Measurements from ENCODE around the gene GSG1. TPM values are rescaled to one million over a fixed set of nuclear protein-coding genes. Genes with fewer than 3 reads are reported as not detected.
"Not testable (repeated sequence)": the region's sequence is repeated elsewhere in the genome, so short reads cannot be mapped to it uniquely, and the experiment has no call there.

Gene GSG1
- total RNA-seq, 5 donors from 2014 or later (not counting 1 experiment from before 2014, with no cell fraction given), result not detected

DNA sequence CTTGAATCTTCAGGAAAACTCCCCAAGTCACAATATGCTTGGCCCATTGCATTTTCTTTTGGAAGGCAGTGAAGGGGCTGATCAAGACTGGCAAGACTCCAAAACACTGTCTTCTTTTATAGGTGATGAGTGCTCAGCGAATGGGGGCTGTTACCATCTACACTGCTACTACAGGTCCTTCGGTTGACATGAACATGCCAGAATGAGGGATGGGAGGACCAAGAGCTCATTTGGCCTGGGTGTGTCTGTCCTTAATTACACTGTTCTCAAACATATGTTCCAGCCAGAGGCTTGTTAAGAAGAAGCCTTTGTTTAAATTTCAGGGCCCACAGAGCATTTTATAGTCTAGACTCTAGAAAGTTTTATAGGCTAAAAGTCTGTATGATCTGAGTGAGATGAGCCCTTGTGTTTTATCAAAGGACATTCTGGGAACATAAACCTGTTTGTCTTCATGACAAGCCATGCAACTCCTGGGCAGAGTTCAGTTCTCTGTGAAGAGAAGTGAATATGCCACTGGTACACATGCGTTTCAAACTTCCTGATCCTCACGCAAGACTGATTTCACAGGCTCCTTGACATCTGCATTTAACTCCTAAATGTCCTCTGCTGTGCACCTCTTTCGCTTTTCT lies 64.0 kb downstream of the GSG1 start:
- H3K27me3 Mint-ChIP-seq, result peaks cover 3 to 5% of the 10 kb centered on the region in 2 donors
- peaks cover 0 to 6% (median 5%) of the 10 kb centered on the region in 3 donors for H3K4me1 Mint-ChIP-seq
- H3K4me3 Mint-ChIP-seq, result no peak overlapping the region
- no peak overlapping the region for H3K27ac ChIP-seq (ENCODE audit: low read length)
- WGBS (ENCODE audit: insufficient coverage), result 20% methylated on average over 1 of the region's 5 CpGs
- H3K27me3 ChIP-seq (replicated peaks in 1 of 2; ENCODE audit: control insufficient read depth in 2 of 2, extremely low read depth in 1 of 2, insufficient read depth in 2 of 2, low read length in 1 of 2), result peaks cover 0 to 4% of the 10 kb centered on the region in 2 experiments
- peaks cover 0 to 6% of the 10 kb centered on the region in 2 experiments for H3K4me1 ChIP-seq (ENCODE audit: control insufficient read depth in 1 of 2, extremely low read depth in 1 of 2, insufficient read depth in 2 of 2, low read length in 2 of 2)
- no peaks in the 10 kb centered on the region for H3K36me3 ChIP-seq (ENCODE audit: control insufficient read depth in 2 of 2, extremely low read depth in 1 of 2, insufficient read depth in 1 of 2, low read length in 1 of 2)
- no peaks in the 10 kb centered on the region for H3K9me3 ChIP-seq
- H3K36me3 Mint-ChIP-seq, result no peaks in the 10 kb centered on the region
- H3K4me3 ChIP-seq (ENCODE audit: control insufficient read depth in 1 of 2, extremely low read depth in 1 of 2, low read length in 1 of 2), result no peak overlapping the region
- ChIA-PET CTCF (interaction anchor here in 1 of 2 donors (1.1 kb wide), 1 partner anchor 55 kb away, joined by 5 read pairs; no protein-coding TSS in a partner anchor), POLR2A (no interaction called here)
- ATAC-seq (replicated peaks in 1 of 4), result no peak
- DNase-seq, result no peak
- no peaks in the 10 kb centered on the region for H3K9me3 Mint-ChIP-seq
- H3K27ac Mint-ChIP-seq, result no peak overlapping the region

DNA sequence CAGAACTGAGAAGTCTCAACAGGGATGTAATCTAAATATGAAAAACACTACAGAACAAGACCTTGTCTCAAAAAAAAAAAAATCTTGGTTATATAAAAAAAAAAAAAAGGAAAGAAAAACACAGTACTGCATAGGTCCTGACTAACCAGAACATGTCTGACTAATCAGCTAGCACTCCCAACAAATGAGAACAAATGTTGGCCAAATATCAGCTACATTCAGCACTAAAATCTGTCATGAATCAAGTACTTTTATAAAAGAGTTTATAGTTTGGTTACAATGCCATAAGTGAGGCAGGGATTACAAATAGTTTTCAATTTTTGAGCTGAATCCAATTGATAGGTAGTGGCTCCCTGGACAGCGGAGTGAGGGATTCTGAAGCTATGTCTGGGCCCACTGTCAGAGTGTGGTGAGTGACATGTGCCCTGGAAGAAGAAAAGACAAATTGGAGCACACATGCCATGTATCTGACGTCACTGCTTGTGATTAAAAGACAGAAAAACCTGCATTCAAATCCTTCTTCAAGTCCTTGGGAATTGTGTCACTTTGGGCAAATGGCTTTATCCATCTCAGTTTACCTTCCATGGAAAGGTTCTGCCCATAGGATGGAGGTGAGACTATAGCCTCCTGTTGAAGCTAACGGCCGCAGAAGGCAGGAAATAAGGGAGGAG lies 64.8 kb downstream of the GSG1 start:
- ChIA-PET CTCF (interaction anchor here in 1 of 2 donors (0.6 to 1.1 kb wide), 2 partner anchors 25 to 55 kb away, joined by 3 to 5 read pairs; no protein-coding TSS in a partner anchor), POLR2A (no interaction called here)
- Histone ChIP-seq H3K4me1 (ENCODE audit: control insufficient read depth in 1 of 2, extremely low read depth in 1 of 2, insufficient read depth in 2 of 2, low read length in 2 of 2) (no peaks in the 10 kb centered on the region), H3K4me3 (ENCODE audit: control insufficient read depth in 1 of 2, extremely low read depth in 1 of 2, low read length in 1 of 2) (no peak overlapping the region), H3K36me3 (ENCODE audit: control insufficient read depth in 2 of 2, extremely low read depth in 1 of 2, insufficient read depth in 1 of 2, low read length in 1 of 2) (no peaks in the 10 kb centered on the region), H3K27me3 (replicated peaks in 1 of 2; ENCODE audit: control insufficient read depth in 2 of 2, extremely low read depth in 1 of 2, insufficient read depth in 2 of 2, low read length in 1 of 2) (peaks cover 0 to 4% of the 10 kb centered on the region in 2 experiments), H3K27ac (ENCODE audit: low read length) (no peak overlapping the region), H3K9me3 (no peaks in the 10 kb centered on the region)
- no peaks in the 10 kb centered on the region for H3K4me1 Mint-ChIP-seq
- no peaks in the 10 kb centered on the region for H3K9me3 Mint-ChIP-seq
- no peak overlapping the region for H3K27ac Mint-ChIP-seq
- WGBS (ENCODE audit: insufficient coverage), result 84% methylated on average over 4 of the region's 4 CpGs
- H3K4me3 Mint-ChIP-seq, result no peak overlapping the region
- H3K36me3 Mint-ChIP-seq, result no peaks in the 10 kb centered on the region
- DNase-seq (no peak), ATAC-seq (replicated peaks in 1 of 4) (no peak)
- peaks cover 3 to 5% of the 10 kb centered on the region in 2 donors for H3K27me3 Mint-ChIP-seq

DNA sequence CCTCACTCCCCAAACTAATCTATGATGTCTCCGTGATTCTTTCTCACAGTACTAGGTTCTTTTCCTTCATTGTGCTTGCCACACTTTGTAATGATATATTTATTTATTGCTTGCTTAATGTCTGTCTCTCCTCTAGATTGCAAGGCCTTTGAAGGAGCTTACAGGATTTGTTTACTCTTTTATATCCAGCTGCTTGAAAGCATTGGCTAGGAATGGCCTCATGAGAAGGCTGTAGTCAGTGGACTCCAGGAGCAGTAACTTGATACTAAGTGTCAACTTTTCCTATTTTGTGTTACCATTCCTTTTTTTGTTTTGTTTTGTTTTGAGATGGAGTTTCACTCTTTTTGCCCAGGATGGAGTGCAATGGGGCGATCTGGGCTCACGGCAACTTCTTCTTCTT lies 66.6 kb downstream of the GSG1 start:
- no peak overlapping the region for H3K4me3 ChIP-seq (ENCODE audit: control insufficient read depth in 1 of 2, extremely low read depth in 1 of 2, low read length in 1 of 2)
- H3K27ac ChIP-seq (ENCODE audit: low read length), result no peak overlapping the region
- H3K4me1 ChIP-seq (ENCODE audit: control insufficient read depth in 1 of 2, extremely low read depth in 1 of 2, insufficient read depth in 2 of 2, low read length in 2 of 2), result no peaks in the 10 kb centered on the region
- H3K4me1 Mint-ChIP-seq, result no peaks in the 10 kb centered on the region
- DNase-seq (no peak), ATAC-seq (replicated peaks in 1 of 4) (no peak)
- CTCF ChIA-PET, result interaction anchor here in 1 of 2 donors (0.7 kb wide), 1 partner anchor 1148 kb away, joined by 3 read pairs; no protein-coding TSS in a partner anchor
- no peaks in the 10 kb centered on the region for H3K9me3 ChIP-seq
- no peak overlapping the region for H3K4me3 Mint-ChIP-seq
- 90% methylated on average over 2 of the region's 3 CpGs for WGBS (ENCODE audit: insufficient coverage)
- H3K27me3 ChIP-seq (replicated peaks in 1 of 2; ENCODE audit: control insufficient read depth in 2 of 2, extremely low read depth in 1 of 2, insufficient read depth in 2 of 2, low read length in 1 of 2), result peaks cover 0 to 2% of the 10 kb centered on the region in 2 experiments
- no peak overlapping the region for H3K27ac Mint-ChIP-seq
- no peaks in the 10 kb centered on the region for H3K9me3 Mint-ChIP-seq
- H3K27me3 Mint-ChIP-seq, result no peaks in the 10 kb centered on the region
- H3K36me3 ChIP-seq (ENCODE audit: control insufficient read depth in 2 of 2, extremely low read depth in 1 of 2, insufficient read depth in 1 of 2, low read length in 1 of 2), result no peaks in the 10 kb centered on the region
- POLR2A ChIA-PET, result no interaction called here
- no peaks in the 10 kb centered on the region for H3K36me3 Mint-ChIP-seq

DNA sequence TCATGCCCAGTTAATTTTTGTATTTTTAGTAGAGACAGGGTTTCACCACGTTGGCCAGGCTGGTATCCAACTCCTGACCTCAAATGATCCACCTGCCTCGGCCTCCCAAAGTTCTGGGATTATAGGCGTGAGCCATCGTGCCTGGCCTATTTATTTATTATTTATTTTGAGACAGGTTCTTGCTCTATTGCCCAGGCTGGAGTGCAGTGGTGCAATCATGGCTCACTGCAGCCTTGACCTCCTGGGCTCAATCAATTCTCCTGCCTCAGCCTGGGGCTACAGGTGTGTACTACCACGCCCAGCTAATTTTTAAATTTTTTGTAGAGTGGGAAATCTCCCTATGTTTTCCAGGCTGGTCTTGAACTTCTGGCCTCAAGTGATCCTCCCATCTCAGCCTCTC lies 68.1 kb downstream of the GSG1 start:
- not testable (repeated sequence) for DNase-seq; H3K27me3 Mint-ChIP-seq; H3K36me3 ChIP-seq (ENCODE audit: control insufficient read depth in 2 of 2, extremely low read depth in 1 of 2, insufficient read depth in 1 of 2, low read length in 1 of 2); H3K4me3 Mint-ChIP-seq; H3K9me3 Mint-ChIP-seq; H3K4me3 ChIP-seq (ENCODE audit: control insufficient read depth in 1 of 2, extremely low read depth in 1 of 2, low read length in 1 of 2); H3K9me3 ChIP-seq; ATAC-seq (replicated peaks in 1 of 4); H3K4me1 ChIP-seq (ENCODE audit: control insufficient read depth in 1 of 2, extremely low read depth in 1 of 2, insufficient read depth in 2 of 2, low read length in 2 of 2); H3K4me1 Mint-ChIP-seq; H3K27me3 ChIP-seq (replicated peaks in 1 of 2; ENCODE audit: control insufficient read depth in 2 of 2, extremely low read depth in 1 of 2, insufficient read depth in 2 of 2, low read length in 1 of 2); H3K36me3 Mint-ChIP-seq; H3K27ac ChIP-seq (ENCODE audit: low read length); H3K27ac Mint-ChIP-seq
- ChIA-PET CTCF (interaction anchor here in 1 of 2 donors (0.6 to 0.7 kb wide), 2 partner anchors 38 to 177 kb away, joined by 6 read pairs; no protein-coding TSS in a partner anchor), POLR2A (interaction anchor here in 1 of 2 donors (0.7 kb wide), 1 partner anchor 7 kb away, joined by 11 read pairs; no protein-coding TSS in a partner anchor)
- whole genome bisulfite sequencing (ENCODE audit: insufficient coverage), result no CpG with 5 or more reads among the region's 5 CpGs

Other genes with a start within 250 kb of the GSG1 start
- 1 to 10 TPM in 3 of 5 donors, under 1 TPM in 1, not detected in 1; 0.28 to 2.0 (median 1.4) TPM for gene GPRC5A, start 212.1 kb downstream of the GSG1 start, total RNA-seq
- not detected for gene GPRC5D, start 151.5 kb downstream of the GSG1 start, total RNA-seq
- gene HEBP1, start 103.4 kb downstream of the GSG1 start, total RNA-seq, result 10 to 100 TPM; 12.5 to 15.9 (median 15.0) TPM
- gene FAM234B, start 59.3 kb downstream of the GSG1 start, total RNA-seq, result 1 to 10 TPM; 4.3 to 5.8 (median 4.6) TPM
- gene EMP1, start 93.1 kb upstream of the GSG1 start, total RNA-seq, result 1 to 10 TPM; 1.4 to 5.4 (median 2.8) TPM